PFSK-1 (cell line): Measurements from ENCODE around the gene KIF22.

ENCODE experiments used
- POLR2AphosphoS5 ChIP-seq: IDR thresholded peaks from 2 replicates; pipeline ENCODE4 v1.6.1; 2012; ENCODE audit warnings: low read depth, mild to moderate bottlenecking, control low read depth, low read length, moderate library complexity
- SIN3A ChIP-seq: IDR thresholded peaks from 2 replicates; pipeline ENCODE4 v1.6.1; 2012; ENCODE audit warnings: mild to moderate bottlenecking, low read length, moderate library complexity, borderline replicate concordance; ENCODE audit not compliant: insufficient read depth
- TAF1 ChIP-seq: IDR thresholded peaks from 2 replicates; pipeline ENCODE4 v1.6.1; 2012; ENCODE audit warnings: low read length, control low read depth, borderline replicate concordance; ENCODE audit not compliant: insufficient read depth
- TF ChIP-seq, protein P1 (sequence below), 2 experiments: IDR thresholded peaks; 2 replicates each; pipeline versions ENCODE4 v1.6.1 to v1.8.0; 2011 to 2012; ENCODE audit warnings: low read depth in 2 of 2, low read length in 2 of 2, control low read depth in 1 of 2, inconsistent platforms in 1 of 2, mild to moderate bottlenecking in 1 of 2, moderate library complexity in 1 of 2; ENCODE audit not compliant: insufficient read depth in 1 of 2

DNA sequence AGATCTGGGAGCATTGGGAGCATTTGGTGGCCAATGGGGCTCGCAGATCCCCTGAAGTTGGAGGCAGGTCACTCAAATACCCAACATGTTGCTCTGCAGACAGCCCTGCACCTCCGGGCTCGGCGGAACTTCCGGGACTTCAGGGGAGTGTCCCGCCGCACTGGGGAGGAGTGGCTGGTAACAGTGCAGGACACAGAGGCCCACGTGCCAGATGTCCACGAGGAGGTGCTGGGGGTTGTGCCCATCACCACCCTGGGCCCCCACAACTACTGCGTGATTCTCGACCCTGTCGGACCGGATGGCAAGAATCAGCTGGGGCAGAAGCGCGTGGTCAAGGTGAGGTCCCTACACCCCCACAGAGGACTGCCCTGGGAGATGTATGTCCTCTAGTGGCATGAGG, 46.1 kb downstream of the KIF22 start:
- no peak for TF ChIP-seq SIN3A
- TF ChIP-seq, protein P1, sequence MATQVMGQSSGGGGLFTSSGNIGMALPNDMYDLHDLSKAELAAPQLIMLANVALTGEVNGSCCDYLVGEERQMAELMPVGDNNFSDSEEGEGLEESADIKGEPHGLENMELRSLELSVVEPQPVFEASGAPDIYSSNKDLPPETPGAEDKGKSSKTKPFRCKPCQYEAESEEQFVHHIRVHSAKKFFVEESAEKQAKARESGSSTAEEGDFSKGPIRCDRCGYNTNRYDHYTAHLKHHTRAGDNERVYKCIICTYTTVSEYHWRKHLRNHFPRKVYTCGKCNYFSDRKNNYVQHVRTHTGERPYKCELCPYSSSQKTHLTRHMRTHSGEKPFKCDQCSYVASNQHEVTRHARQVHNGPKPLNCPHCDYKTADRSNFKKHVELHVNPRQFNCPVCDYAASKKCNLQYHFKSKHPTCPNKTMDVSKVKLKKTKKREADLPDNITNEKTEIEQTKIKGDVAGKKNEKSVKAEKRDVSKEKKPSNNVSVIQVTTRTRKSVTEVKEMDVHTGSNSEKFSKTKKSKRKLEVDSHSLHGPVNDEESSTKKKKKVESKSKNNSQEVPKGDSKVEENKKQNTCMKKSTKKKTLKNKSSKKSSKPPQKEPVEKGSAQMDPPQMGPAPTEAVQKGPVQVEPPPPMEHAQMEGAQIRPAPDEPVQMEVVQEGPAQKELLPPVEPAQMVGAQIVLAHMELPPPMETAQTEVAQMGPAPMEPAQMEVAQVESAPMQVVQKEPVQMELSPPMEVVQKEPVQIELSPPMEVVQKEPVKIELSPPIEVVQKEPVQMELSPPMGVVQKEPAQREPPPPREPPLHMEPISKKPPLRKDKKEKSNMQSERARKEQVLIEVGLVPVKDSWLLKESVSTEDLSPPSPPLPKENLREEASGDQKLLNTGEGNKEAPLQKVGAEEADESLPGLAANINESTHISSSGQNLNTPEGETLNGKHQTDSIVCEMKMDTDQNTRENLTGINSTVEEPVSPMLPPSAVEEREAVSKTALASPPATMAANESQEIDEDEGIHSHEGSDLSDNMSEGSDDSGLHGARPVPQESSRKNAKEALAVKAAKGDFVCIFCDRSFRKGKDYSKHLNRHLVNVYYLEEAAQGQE (IDR thresholded peaks at IDR 0.05; ENCODE audit: insufficient read depth in 1 of 2, low read depth in 2 of 2, low read length in 2 of 2), result no peak
- no peak for TF ChIP-seq TAF1
- no peak for TF ChIP-seq POLR2AphosphoS5
